GM21515 (cell line): ENCODE measurements around the gene SCAPER.
"Not testable (repeated sequence)": the region's sequence is repeated elsewhere in the genome, so short reads cannot be mapped to it uniquely, and the experiment has no call there.

Experiments used
- ATAC-seq: cut with Tn5 transposase; IDR thresholded peaks from one replicate; pipeline ENCODE4 v1.9.1; 2021; ENCODE audit not compliant: unreplicated experiment

The SCAPER gene

GRCh38 chr15:76298986-76299385 is 606.2 kb downstream of the SCAPER start:
- ATAC-seq: no peak

- not testable (repeated sequence) for ATAC-seq
Observed at GRCh38 chr15:76297951-76298350, 607.2 kb downstream of the SCAPER start.
